Peyer's patch (tissue), 4 donors: ENCODE measurements around the gene CDC42BPA. TPM values are rescaled to one million over a fixed set of nuclear protein-coding genes. Genes with fewer than 3 reads are reported as not detected.

ENCODE experiments used
- DNase-seq, 3 donors: peaks; one replicate each; pipeline ENCODE4 v3.0.0-alpha.2; 2017 to 2019
- H3K27ac ChIP-seq, 4 donors: fragments of 200-600 bp; sonication (generic); one replicate each; pipeline ENCODE4 v1.5.1; 2016 to 2019
- H3K27me3 ChIP-seq, 2 donors: fragments of 200-600 bp; sonication (generic); one replicate each; pipeline ENCODE4 v1.5.1; 2019
- H3K36me3 ChIP-seq, 3 donors: fragments of 200-600 bp; sonication (generic); one replicate each; pipeline ENCODE4 v1.5.1; 2016 to 2019
- H3K4me1 ChIP-seq, 4 donors: fragments of 200-600 bp; sonication (generic); one replicate each; pipeline ENCODE4 v1.5.1; 2016 to 2019
- H3K4me3 ChIP-seq, 4 donors: fragments of 200-600 bp; sonication (generic); 1 replicate in 3 of 4; 2 replicates in 1 of 4; pipeline ENCODE4 v1.5.1; 2016 to 2019; ENCODE audit warnings: mild to moderate bottlenecking in 1 of 4
- H3K9me3 ChIP-seq, 4 donors: fragments of 200-600 bp; sonication (generic); one replicate each; pipeline ENCODE4 v1.5.1; 2016 to 2019; ENCODE audit warnings: mild to moderate bottlenecking in 1 of 4
- POLR2A ChIP-seq, 2 donors: fragments of 450-650 bp; IDR thresholded peaks; one replicate each; pipeline ENCODE4 v1.5.1; 2017; ENCODE audit warnings: antibody characterized with exemption in 2 of 2, mild to moderate bottlenecking in 2 of 2, moderate library complexity in 2 of 2
- total RNA-seq, 4 donors: library from RNA; depleted of rRNA; stranded (reverse); fragments of >200 nt; gene quantifications; one replicate each; pipeline ENCODE4 v1.1.0, GENCODE V29; 2016
- TF ChIP-seq, protein P1 (sequence below), 6 experiments: fragments of 450-650 bp in 4 of 6; fragments of 200-600 bp in 2 of 6; sonication (generic) in 1 of 6; IDR thresholded peaks; one replicate each; pipeline ENCODE4 v1.5.1; 2017 to 2019; ENCODE audit warnings: antibody characterized with exemption in 6 of 6, mild to moderate bottlenecking in 3 of 6, moderate library complexity in 1 of 6

CDC42BPA gene
- total RNA-seq, 4 donors from 2014 or later: 49.3 to 107 (median 53.9) TPM

DNA sequence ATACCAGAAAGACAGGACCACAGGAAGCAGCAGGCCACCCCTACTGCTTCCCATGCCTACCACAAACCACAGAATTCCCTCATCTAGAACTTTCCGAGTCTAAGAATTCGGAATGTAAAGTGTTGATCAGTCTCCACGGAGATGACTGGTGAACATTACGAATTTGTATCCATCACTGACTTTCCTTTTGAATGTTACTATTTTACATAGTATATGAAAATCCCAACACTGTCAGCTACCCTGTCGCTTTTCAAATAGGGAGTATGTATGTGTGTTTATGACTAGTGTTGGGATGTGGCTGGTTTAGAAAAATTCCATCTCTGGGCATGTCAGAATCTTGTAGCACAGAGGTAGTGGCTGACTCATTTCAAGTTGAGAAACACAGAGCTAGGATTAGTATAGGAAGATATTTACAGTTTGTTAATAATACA is 260.0 kb downstream of the CDC42BPA start:
- Histone ChIP-seq H3K27me3 (no peaks in the 10 kb centered on the region), H3K27ac (no peak overlapping the region), H3K4me3 (no peak overlapping the region), H3K4me1 (no peaks in the 10 kb centered on the region), H3K9me3 (no peaks in the 10 kb centered on the region), H3K36me3 (no peaks in the 10 kb centered on the region)
- TF ChIP-seq, protein P1, sequence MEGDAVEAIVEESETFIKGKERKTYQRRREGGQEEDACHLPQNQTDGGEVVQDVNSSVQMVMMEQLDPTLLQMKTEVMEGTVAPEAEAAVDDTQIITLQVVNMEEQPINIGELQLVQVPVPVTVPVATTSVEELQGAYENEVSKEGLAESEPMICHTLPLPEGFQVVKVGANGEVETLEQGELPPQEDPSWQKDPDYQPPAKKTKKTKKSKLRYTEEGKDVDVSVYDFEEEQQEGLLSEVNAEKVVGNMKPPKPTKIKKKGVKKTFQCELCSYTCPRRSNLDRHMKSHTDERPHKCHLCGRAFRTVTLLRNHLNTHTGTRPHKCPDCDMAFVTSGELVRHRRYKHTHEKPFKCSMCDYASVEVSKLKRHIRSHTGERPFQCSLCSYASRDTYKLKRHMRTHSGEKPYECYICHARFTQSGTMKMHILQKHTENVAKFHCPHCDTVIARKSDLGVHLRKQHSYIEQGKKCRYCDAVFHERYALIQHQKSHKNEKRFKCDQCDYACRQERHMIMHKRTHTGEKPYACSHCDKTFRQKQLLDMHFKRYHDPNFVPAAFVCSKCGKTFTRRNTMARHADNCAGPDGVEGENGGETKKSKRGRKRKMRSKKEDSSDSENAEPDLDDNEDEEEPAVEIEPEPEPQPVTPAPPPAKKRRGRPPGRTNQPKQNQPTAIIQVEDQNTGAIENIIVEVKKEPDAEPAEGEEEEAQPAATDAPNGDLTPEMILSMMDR (IDR thresholded peaks at IDR 0.05): no peak
- TF ChIP-seq POLR2A (IDR thresholded peaks at IDR 0.05): no peak
- no peak for DNase-seq

DNA sequence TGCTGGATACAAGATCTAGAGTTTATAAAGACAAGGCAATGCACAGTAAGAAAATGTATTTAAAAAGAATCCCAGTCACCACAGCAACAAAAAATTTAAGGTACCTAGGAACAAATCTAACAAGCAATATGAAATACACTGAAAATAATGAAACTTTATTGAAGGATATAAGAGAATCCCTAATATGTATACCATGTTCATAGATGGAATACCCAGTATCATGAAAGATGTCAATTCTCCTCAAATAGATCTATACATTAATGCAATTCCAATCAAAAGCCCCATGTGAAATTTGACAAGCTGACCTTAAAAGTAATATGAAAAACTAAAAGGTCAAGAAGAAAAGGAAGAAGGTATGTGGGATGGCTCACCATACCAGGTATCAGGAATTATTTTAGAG is 269.0 kb downstream of the CDC42BPA start:
- no peaks in the 10 kb centered on the region for H3K4me1 ChIP-seq
- TF ChIP-seq, protein P1 (IDR thresholded peaks at IDR 0.05): no peak
- TF ChIP-seq POLR2A (IDR thresholded peaks at IDR 0.05): no peak
- no peak for DNase-seq
- H3K27me3 ChIP-seq: no peaks in the 10 kb centered on the region
- H3K36me3 ChIP-seq: no peaks in the 10 kb centered on the region
- H3K9me3 ChIP-seq: no peaks in the 10 kb centered on the region
- no peak overlapping the region for H3K4me3 ChIP-seq
- H3K27ac ChIP-seq: no peak overlapping the region

DNA sequence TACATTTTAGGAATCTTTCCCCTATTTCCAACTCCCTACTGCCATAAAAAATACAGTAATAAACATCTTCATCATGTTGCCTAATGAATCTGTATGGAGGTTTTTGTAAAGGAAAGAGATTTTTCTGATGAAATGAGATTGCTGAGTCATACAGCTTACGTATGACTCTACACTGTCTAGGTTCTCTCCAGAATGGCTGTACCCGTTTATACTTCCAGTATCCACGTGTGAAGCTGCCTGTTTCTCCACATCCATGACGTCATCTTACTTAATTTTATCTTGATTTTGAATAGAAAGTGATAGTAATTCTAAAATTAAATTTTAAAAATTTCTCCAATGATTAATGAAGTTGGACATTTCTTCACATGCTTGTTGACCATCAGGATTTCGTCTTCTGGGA is 274.5 kb downstream of the CDC42BPA start:
- H3K36me3 ChIP-seq: peaks cover 0 to 3% (median 2%) of the 10 kb centered on the region in 3 donors
- H3K4me3 ChIP-seq: no peak overlapping the region
- TF ChIP-seq, protein P1 (IDR thresholded peaks at IDR 0.05): no peak
- no peak for TF ChIP-seq POLR2A (IDR thresholded peaks at IDR 0.05)
- H3K4me1 ChIP-seq: no peaks in the 10 kb centered on the region
- no peaks in the 10 kb centered on the region for H3K9me3 ChIP-seq
- DNase-seq: no peak
- no peaks in the 10 kb centered on the region for H3K27me3 ChIP-seq
- H3K27ac ChIP-seq: no peak overlapping the region

DNA sequence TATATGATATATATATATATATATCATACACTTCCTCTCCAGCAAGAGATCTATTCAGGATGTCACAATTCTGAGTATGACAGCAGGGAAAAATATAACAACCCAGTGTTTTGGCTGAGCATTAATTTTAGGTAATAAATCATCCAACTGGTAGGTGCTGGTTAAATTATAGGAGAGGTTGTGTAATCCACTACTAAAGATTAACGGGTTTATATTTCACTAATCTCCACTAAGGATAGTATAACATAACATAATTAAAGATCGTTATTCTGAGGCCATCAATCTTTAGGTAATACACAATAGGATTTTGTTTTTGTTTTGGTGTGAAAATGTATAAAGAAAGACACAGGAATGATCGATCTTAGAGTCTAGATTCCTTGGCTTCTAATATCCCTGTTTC is 276.0 kb downstream of the CDC42BPA start:
- no peaks in the 10 kb centered on the region for H3K9me3 ChIP-seq

DNA sequence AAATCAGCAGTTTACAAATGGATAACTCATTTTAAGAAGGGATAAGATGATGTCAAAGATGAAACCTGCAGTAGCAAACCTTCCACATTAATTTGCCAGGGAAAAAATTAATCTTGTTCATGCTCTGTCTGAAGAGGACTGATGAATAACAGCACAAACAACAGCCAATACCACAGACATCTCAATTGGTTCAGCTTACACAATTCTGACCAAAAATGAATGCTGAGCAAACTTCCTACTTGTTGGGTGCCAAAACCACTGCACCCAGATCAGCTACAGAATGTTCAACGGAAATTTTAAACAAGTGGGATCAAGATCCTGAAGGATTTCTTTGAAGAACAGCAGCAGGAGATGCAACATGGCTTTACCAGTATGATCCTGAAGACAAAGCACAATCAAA is 279.9 kb downstream of the CDC42BPA start:
- Histone ChIP-seq H3K27me3 (no peaks in the 10 kb centered on the region), H3K27ac (no peak overlapping the region), H3K9me3 (no peaks in the 10 kb centered on the region), H3K4me1 (no peaks in the 10 kb centered on the region), H3K4me3 (no peak overlapping the region), H3K36me3 (peaks cover 0 to 16% (median 2%) of the 10 kb centered on the region in 3 donors)
- TF ChIP-seq, protein P1 (IDR thresholded peaks at IDR 0.05): no peak
- TF ChIP-seq POLR2A (IDR thresholded peaks at IDR 0.05): no peak
- no peak for DNase-seq

More for the DNA sequence above, 276.0 kb downstream of the CDC42BPA start:
- no peak for TF ChIP-seq POLR2A (IDR thresholded peaks at IDR 0.05)
- TF ChIP-seq, protein P1 (IDR thresholded peaks at IDR 0.05): no peak
- H3K4me1 ChIP-seq: no peaks in the 10 kb centered on the region
- H3K27ac ChIP-seq: no peak overlapping the region
- H3K27me3 ChIP-seq: no peaks in the 10 kb centered on the region
- DNase-seq: no peak
- peaks cover 0 to 7% (median 2%) of the 10 kb centered on the region in 3 donors for H3K36me3 ChIP-seq
- H3K4me3 ChIP-seq: no peak overlapping the region

DNA sequence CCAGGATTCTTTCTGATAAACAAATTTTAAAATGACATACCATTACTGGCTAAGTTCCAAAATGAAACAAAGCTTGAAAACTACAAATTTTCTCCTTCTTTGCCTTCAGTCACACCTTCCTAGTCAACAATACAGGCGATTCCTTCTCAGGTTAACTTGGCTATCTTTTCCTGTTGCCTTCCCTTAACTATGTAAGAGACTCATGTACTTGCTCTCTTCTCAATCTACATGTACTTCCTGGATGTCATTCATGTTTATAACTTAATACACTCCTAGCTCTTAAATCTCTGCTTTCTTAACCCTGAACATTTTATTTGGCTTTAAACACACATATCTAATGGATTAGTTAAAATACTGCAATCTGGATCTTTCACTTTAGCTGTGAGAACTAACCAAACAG is 281.2 kb downstream of the CDC42BPA start:
- Histone ChIP-seq H3K27ac (no peak overlapping the region), H3K4me3 (no peak overlapping the region), H3K9me3 (no peaks in the 10 kb centered on the region), H3K27me3 (no peaks in the 10 kb centered on the region), H3K36me3 (peaks cover 0 to 22% (median 0%) of the 10 kb centered on the region in 3 donors), H3K4me1 (no peaks in the 10 kb centered on the region)
- no peak for DNase-seq
- TF ChIP-seq, protein P1 (IDR thresholded peaks at IDR 0.05): no peak
- no peak for TF ChIP-seq POLR2A (IDR thresholded peaks at IDR 0.05)
